ENCODE results near the gene CDC42EP1.

The CDC42EP1 gene

GRCh38 chr22:37571258-37571991, 11.1 kb downstream of the CDC42EP1 start:
- peak; percentile 40 for TF ChIP-seq CTCF (conservative IDR thresholded peaks at IDR 0.05; ENCODE audit: low read length)
- TF ChIP-seq EZH2phosphoT487 (IDR thresholded peaks at IDR 0.05; ENCODE audit: borderline replicate concordance), result no peak
- Histone ChIP-seq H3K9me2 (replicated peaks; ENCODE audit: low read depth, low read length) (no peaks in the 10 kb centered on the region), H2AFZ (ENCODE audit: low read length) (no peak overlapping the region), H3F3A (ENCODE audit: low read depth) (no peaks in the 10 kb centered on the region), H3K27me3 (ENCODE audit: insufficient read depth, low read length, poor library complexity, severe bottlenecking) (peaks cover 41% of the 10 kb centered on the region), H3K4me2 (ENCODE audit: low read depth, low read length, poor library complexity, severe bottlenecking) (no peak overlapping the region), H3K9me3 (ENCODE audit: insufficient read depth, low read depth, low read length) (no peaks in the 10 kb centered on the region), H3K4me3 (ENCODE audit: low read length, poor library complexity, severe bottlenecking) (no peak overlapping the region), H4K20me1 (ENCODE audit: insufficient read depth, low read length, poor library complexity, severe bottlenecking) (no peaks in the 10 kb centered on the region), H3K36me3 (ENCODE audit: insufficient read depth, low read length) (no peaks in the 10 kb centered on the region), H3K4me1 (ENCODE audit: insufficient read depth, low read length, poor library complexity, severe bottlenecking) (peaks cover 8% of the 10 kb centered on the region), H3K79me2 (ENCODE audit: insufficient read depth, low read length) (no peaks in the 10 kb centered on the region), H3K9ac (ENCODE audit: low read depth, low read length, poor library complexity, severe bottlenecking) (no peak overlapping the region)

- Histone ChIP-seq H3K4me1 (ENCODE audit: insufficient read depth, low read length, poor library complexity, severe bottlenecking) (peaks cover 3% of the 10 kb centered on the region), H3F3A (ENCODE audit: low read depth) (no peaks in the 10 kb centered on the region), H3K9me3 (ENCODE audit: insufficient read depth, low read depth, low read length) (no peaks in the 10 kb centered on the region), H3K9ac (ENCODE audit: low read depth, low read length, poor library complexity, severe bottlenecking) (no peak overlapping the region), H3K4me2 (ENCODE audit: low read depth, low read length, poor library complexity, severe bottlenecking) (no peak overlapping the region), H3K4me3 (ENCODE audit: low read length, poor library complexity, severe bottlenecking) (no peak overlapping the region), H3K9me2 (replicated peaks; ENCODE audit: low read depth, low read length) (no peaks in the 10 kb centered on the region), H3K36me3 (ENCODE audit: insufficient read depth, low read length) (no peaks in the 10 kb centered on the region), H3K27me3 (ENCODE audit: insufficient read depth, low read length, poor library complexity, severe bottlenecking) (peaks cover 38% of the 10 kb centered on the region), H3K79me2 (ENCODE audit: insufficient read depth, low read length) (no peaks in the 10 kb centered on the region), H4K20me1 (ENCODE audit: insufficient read depth, low read length, poor library complexity, severe bottlenecking) (no peaks in the 10 kb centered on the region), H2AFZ (ENCODE audit: low read length) (no peak overlapping the region)
- TF ChIP-seq EZH2phosphoT487 (IDR thresholded peaks at IDR 0.05; ENCODE audit: borderline replicate concordance), result no peak
- TF ChIP-seq CTCF (conservative IDR thresholded peaks at IDR 0.05; ENCODE audit: low read length), result no peak
Observed at GRCh38 chr22:37571992-37572373, 11.7 kb downstream of the CDC42EP1 start.

GRCh38 chr22:37575490-37576003, 15.3 kb downstream of the CDC42EP1 start:
- Histone ChIP-seq H3K9ac (ENCODE audit: low read depth, low read length, poor library complexity, severe bottlenecking) (no peak overlapping the region), H3K79me2 (ENCODE audit: insufficient read depth, low read length) (no peaks in the 10 kb centered on the region), H3K4me2 (ENCODE audit: low read depth, low read length, poor library complexity, severe bottlenecking) (no peak overlapping the region), H2AFZ (ENCODE audit: low read length) (no peak overlapping the region), H4K20me1 (ENCODE audit: insufficient read depth, low read length, poor library complexity, severe bottlenecking) (no peaks in the 10 kb centered on the region), H3K36me3 (ENCODE audit: insufficient read depth, low read length) (no peaks in the 10 kb centered on the region), H3K4me1 (ENCODE audit: insufficient read depth, low read length, poor library complexity, severe bottlenecking) (peaks cover 5% of the 10 kb centered on the region), H3K27me3 (ENCODE audit: insufficient read depth, low read length, poor library complexity, severe bottlenecking) (peaks cover 11% of the 10 kb centered on the region), H3F3A (ENCODE audit: low read depth) (no peaks in the 10 kb centered on the region), H3K9me2 (replicated peaks; ENCODE audit: low read depth, low read length) (no peaks in the 10 kb centered on the region), H3K4me3 (ENCODE audit: low read length, poor library complexity, severe bottlenecking) (no peak overlapping the region), H3K9me3 (ENCODE audit: insufficient read depth, low read depth, low read length) (no peaks in the 10 kb centered on the region)
- no peak for TF ChIP-seq CTCF (conservative IDR thresholded peaks at IDR 0.05; ENCODE audit: low read length)
- TF ChIP-seq EZH2phosphoT487 (IDR thresholded peaks at IDR 0.05; ENCODE audit: borderline replicate concordance), result no peak
